ENCODE data around the gene NEDD9.

The NEDD9 gene, protein sequence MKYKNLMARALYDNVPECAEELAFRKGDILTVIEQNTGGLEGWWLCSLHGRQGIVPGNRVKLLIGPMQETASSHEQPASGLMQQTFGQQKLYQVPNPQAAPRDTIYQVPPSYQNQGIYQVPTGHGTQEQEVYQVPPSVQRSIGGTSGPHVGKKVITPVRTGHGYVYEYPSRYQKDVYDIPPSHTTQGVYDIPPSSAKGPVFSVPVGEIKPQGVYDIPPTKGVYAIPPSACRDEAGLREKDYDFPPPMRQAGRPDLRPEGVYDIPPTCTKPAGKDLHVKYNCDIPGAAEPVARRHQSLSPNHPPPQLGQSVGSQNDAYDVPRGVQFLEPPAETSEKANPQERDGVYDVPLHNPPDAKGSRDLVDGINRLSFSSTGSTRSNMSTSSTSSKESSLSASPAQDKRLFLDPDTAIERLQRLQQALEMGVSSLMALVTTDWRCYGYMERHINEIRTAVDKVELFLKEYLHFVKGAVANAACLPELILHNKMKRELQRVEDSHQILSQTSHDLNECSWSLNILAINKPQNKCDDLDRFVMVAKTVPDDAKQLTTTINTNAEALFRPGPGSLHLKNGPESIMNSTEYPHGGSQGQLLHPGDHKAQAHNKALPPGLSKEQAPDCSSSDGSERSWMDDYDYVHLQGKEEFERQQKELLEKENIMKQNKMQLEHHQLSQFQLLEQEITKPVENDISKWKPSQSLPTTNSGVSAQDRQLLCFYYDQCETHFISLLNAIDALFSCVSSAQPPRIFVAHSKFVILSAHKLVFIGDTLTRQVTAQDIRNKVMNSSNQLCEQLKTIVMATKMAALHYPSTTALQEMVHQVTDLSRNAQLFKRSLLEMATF
- 70.8 to 76.2 reads per million in 2 donors for total RNA-seq

DNA sequence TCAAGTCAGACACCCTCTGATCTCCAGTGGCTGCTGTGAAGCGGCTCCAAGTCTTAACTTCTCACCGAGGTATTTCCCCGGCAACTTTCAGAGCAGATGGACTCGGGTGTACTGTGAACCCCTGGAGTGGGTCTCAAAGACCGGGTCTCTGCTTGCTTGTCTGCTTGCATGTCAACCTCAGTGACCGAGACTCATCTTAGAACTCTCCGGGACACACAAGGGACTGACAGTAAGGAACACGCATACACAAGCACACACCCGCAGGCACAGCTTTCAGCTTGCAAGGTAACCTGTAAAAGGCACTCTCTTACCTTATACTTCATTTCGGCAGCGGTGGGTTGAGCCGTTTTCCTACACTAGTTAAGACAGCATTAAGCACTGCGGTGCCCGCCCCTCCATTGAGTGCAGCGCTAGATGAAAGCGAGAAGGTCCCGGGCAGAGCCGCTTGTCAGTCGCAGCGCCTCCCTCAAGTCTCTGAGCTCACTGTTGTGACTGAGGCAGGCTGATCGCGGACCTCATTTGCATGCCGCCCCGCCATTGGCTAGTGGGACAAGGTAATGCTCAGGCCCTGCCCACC is at the start of gene NEDD9:
Gene NEDD9 (minus strand): TSS at position 476 of the 577 bp plus-strand sequence. CDS start 153 bp downstream, at position 323.
- DNase-seq: peak; percentile 84

DNA sequence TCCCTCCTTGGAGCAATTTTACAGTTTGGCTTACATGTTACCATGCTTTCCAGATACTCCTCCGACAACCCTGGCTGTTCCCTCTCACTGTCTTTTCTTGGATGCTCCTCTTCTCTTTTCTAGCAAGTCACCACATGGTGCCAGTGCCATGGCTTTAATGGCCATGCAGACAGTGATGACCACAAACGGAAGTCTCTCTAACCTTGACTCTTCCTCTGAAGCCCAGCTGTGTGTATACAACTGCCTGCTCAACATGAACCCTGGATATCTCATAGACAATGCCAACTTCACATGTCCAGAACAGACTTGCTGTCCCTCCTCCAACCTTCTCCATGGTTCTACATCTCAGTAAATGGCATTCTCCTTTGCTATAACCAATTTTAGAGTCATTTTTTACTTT is 49.8 kb upstream of the NEDD9 start:
- DNase-seq: no peak

DNA sequence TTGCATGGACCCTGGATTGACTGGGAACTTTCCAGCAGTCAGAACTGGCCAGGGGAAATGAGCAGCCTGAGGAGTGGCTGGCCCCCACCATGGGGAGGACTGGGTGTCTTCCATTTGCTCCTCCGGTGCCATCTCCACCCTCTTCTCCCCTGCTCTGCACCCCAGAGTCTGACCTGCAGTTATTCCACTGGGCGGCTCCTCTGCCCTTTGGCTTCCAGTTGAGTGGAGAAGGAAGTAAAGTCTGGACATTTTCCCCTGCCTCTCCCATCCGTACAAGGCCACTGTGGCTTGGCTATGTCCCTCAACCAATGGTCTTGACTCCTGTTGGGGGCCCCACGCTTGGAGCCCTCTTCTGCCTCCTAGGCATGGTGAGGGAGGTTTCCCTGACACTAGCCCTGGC is 47.9 kb upstream of the NEDD9 start:
- no peak for DNase-seq

DNA sequence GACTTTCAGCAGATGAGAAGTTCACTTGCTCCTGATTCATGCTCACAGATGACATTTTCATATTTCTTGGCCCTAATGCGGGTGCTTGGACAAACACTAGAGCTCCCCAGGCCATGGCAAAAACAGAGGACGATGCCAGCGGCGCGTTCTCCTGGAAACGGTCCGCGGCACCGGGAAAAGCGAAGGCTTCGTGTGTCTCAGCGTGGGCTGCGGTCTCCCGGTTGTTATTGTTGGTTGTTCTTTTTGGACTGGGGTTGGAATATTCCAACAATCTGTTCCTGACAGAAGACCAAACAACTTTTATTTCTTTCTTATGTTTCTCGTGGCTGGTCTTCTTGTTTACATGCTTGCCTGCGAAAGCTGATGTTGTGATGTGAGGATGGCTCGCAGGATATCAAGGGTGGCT is 46.8 kb upstream of the NEDD9 start:
- no peak for DNase-seq

DNA sequence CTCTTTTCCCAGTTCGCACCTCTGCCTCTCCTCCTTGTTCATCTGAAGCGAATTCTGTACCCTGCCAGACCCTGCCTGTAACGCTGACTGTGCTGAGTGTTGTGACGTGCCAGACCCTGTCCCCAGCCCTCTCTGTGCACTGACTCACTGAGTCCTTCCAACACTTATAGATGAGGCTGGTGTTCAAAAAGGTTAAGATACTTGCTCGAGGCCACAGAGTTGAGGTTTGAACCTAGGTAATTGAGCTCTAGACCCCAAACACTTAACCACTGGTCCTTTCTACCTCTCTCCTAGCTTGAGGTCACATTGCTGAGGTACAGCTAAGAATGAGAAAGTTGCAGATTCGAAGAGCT is 45.7 kb upstream of the NEDD9 start:
- DNase-seq: no peak

DNA sequence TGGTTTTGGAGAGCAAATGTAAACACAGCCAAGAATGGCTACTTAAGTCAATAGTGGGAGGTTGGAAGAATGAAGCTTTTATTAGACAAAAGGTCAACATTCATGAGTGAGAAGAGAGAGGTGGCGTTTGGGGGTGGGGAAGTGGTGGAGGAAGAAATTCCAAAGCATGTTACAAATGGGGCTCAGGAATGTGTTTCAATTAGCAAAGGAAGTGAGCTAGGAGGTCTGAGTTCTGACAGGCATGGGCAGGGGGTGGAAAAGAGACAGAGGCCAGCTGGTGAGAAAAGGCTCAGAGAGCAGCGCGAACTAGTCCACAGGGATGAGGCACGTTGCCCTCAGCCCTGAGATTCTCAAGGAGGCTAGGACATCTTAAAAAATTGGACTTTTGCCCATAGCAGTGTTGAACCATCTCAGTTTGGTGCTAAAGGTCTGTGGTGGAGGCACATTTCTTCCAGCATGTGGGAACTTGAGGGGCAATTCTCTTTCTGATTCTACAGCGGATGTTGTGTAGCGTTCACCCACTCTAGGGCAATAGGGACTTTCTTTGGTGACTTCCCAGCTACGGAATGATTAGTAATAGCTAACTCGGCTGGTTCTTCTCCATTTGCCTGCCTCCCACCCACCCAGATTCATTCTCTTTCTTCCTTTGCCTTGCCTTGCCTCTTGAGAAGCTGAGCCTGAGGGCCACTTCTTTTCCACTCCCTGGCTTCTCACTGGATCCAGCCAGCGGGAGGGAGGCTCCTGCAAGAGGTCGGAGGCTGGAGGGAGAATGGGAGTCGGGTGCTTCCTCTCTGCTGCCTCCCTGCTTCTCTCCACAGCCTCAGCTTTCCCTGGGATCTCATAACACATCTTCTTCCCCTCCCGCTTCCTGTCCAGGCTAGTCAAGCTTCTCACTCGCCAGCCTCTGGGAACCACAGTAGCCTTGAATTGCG is 45.1 kb upstream of the NEDD9 start:
- DNase-seq: no peak

DNA sequence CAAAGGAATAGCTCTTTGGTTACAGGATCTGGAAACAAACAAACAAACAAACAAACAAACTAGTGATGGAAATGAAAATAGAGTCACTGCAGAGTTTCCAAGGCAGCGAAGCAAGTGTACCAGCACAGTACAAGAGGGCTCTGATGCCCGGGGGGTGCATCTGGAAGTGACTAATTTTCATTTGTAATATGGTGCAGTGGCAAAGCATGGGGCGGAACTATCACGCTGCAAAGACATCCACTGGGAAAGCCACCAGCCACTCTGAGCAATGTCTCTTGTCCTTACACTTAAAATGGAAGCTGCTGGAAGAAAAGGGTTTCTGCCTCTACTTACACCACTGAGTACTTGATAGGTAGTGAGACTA is 44.4 kb upstream of the NEDD9 start:
- no peak for DNase-seq

DNA sequence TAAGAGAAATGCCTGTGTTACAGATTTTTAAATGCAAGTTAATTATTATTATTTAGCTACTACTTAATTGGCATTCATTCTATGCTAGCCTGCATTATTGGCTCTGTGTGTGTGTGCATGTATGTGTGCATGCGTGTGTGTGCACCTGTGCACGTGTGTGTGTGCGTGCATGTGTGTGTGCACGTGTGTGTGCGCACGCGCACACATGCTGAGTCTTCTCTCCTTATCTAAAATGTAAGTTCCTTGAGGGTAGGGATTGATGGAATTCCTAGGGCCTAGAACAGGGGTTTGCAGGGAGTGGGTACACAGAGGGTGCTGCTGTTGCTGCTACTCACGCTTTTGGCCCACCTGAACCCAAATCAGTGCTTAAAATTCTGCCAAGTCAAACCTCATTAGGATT is 43.8 kb upstream of the NEDD9 start:
- no peak for DNase-seq

DNA sequence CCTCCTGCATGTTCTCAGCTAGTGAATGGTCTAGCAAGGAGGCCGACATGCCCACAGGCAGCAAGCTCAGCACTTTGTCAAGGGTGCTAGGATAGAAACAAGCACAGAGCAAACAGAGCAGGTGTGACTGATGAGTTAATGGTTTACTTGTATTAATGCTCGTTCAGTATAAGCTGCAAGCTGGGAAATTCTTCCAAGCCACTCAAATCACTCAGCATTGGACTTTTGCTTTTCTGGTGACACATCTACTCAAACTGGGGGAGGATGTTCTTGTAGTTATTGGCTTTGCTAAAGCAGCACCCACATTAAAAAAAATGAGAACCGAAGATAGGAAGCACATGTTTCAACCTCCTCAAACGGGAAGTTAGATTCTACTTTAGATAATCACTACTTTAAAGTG is 43.1 kb upstream of the NEDD9 start:
- no peak for DNase-seq

DNA sequence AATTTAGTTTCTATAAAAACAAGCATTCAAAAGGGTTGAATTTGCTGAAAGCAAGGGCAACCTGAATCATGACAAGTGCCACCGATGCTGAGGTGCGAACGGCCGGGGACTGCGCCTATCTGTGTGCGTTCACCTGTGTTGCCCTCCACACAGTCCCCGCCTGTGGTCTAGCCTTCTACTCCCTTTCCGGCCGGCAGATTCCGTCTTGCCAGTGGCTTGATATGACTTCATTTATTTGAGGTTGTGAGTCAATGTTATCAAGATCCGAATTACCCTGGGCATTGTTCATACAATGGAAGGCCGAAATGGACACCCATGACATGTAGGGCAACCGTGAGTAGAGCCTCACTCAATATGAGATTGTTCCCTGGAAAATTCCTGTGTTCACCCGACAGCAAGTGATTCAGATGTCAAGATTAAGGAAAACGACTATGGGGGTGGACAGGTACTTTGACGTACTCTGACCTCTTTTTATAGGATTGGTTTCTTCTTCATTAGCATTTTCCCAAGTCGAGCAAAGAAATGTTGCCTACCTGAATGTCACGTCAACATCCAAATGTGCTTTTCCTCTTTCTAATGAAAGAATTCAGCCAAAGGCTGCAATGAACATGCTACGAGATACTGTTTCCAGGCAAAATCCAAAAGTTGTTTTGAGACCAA is 41.1 kb upstream of the NEDD9 start:
- no peak for DNase-seq

DNA sequence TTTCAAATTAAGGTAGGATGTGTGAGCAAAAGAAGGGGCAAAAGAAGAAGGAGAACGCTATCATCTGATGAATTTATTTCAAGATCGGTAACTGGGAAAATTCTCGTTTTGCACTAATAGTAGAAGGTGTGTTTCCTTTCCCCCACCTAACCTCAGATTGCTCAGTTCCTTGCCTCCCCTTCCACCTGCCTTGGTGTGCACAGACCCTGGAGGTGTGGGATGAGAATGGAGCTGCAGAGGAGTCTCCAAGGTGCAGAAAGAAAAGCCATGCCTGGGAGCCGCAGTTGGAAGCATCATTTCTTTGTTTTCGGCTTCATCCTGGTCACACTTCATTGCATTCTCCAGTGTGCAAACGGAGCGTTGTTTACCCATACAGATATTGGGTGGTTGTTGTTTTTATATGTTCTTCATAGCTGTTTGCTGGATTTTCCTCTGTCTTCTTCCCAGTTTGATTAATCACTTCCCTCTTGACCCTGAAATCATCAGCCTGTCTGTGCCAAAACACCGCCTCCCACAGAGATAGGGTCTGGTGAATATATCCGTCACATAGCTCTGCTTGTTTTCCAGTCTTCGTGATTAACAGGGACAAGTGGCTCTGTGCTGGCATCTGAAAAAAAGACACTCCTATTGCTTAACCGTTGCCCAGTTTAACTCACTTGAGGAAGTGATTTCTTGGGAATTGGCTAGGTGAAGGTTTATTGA is 40.2 kb upstream of the NEDD9 start:
- no peak for DNase-seq

DNA sequence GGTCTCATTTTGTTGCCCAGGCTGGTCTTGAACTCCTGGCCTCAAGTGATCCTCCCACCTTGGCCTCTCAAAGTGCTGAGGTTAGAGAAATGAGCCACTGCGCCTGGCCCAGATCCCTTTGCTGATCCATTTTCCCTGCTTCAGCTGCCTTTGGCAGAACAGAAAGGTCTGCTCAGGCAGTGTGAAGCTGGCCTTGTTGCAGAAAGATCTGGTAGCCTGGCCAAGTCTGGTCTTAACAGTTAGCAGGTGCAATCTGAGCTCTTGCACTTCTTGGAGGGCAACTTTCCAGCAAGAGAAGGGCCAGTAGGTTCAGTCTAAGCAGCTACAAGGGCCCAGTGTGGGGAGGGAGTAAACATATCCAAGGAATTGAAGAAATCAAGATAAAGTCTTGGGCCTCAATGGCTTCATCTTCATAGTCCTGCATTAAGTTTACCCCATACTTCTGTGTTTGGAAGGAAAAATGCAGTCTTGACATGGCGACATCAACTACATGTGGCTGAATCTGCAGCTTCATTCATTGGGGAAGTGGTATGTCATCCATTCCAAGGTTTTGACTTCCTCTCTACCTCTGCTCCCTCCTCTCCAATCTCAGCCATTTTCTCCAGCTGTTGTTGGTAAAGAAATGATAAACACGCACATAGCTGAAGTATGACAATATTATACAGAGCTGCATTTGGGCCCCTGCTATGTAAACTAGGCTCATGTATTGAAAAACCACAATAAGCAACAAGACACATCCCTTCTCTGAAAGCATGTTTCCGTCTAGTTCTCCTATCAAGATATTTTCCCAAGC is 39.0 kb upstream of the NEDD9 start:
- no peak for DNase-seq

DNA sequence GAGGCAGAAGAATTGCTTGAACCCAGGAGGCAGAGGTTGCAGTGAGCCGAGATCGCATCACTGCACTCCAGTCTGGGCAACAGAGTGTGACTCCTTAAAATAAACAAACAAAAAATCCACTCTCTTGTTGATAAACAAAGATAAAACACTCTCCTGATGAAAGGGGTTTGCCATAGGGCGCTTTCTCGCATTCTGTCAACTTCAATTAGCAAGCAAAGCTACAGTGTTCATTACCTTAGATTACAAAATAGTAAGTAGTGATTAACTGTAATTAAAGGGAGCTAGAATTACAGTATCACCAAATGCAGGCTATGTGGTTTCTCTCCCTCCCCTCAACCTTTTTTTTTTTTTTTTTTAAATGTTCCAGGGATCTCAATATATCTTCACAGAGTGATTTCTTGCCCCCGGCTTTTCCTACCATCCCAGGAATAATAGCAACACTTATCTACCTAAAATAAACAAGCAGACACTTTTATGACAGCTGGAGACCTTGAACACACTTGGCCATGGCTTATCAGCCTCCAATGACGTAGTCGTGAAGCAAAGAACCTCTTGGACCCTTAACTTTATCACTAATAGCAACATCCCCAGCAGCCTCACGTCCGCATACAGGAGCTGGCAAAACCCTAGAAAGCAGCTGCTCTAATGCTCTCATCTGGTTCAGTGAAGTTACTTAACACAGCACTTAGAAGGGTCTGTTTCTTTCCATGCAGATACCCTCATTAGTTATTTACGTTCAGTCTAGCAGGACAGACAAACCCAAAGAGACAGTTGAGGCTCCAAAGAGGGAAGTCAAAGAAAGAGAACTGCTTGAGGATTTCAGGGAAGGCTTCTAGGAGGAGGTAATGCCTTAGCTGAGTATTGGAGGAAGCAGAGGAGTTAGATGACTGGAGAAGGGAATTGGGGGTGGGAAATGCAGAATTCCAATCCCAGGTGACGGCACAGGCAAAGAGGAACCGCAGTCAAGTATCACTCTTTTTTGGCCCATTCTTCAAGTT is 37.9 kb upstream of the NEDD9 start:
- DNase-seq: no peak

DNA sequence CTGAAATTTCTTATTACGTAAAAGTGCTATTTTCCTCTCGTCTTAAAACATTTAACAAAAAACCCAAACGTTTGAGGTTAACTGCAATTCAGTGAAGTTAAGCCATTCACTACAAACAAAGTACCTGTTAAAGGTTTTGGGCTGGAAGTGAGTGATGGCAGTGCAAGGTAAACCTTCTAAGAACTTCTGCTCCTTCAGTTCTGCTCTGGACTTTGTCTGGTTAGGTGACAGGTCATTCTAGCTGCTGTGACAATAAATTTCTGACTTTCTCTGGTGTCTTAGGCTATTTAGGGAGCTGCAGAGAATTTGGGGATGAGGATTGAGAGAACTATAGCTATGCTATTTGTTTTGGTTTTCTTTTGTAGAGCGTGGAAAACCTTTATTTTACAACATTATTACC is 36.5 kb upstream of the NEDD9 start:
- no peak for DNase-seq

DNA sequence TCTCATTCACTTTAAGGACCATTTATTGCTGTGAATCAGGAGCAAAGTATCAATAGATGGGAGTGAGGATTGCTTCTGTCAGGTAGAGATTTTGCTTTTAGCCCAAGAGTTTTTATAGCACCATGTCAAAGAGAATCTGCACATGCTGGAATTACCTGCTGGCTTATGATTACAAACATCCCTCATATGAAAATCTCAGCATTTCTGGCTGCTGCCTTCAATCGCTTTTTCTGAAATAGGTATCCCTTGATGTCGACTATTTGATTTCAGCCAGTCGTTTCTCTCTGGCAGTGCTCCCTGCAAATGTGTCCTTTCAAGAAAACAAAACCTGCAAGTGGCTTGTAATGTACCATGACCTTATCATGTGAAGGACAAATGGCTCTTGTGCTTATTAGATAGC is 34.5 kb upstream of the NEDD9 start:
- no peak for DNase-seq

DNA sequence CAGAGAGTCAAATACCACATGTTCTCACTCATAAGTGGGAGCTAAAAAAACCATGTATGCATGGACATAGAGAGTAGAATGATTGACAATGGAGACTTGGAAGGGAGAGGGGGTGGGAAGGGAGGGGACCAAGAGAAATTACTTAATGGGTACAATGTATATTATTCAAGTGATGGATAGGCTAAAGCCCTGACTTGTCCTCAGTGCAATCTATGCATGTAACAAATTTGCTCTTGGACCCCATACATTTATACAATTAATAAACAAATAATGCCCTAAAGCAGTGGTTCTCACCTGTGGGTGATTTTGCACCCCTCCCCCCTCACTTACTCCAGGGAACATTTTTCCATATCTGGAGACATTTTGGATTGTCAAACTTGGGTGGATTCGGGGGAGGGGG is 33.5 kb upstream of the NEDD9 start:
- no peak for DNase-seq

DNA sequence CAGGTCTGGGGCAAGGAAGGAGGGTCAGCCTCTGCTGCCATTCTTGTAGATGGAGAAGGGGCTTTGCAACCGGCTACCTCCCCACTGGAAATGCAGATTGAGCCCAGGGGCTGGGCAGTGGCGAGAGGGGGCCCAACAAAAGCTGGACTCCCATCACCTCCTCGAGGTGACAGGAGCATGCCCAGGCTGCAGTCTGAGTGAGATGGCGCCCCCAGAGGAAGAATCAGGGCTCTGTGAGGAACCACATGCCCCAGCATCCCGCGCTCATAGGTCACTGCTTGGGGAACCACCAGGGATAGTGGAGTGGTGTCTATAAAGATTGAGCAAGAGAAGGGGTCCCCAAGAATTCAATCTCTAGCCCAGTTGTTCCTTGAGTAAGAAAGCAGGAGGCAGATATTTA is 31.6 kb upstream of the NEDD9 start:
- DNase-seq: no peak

DNA sequence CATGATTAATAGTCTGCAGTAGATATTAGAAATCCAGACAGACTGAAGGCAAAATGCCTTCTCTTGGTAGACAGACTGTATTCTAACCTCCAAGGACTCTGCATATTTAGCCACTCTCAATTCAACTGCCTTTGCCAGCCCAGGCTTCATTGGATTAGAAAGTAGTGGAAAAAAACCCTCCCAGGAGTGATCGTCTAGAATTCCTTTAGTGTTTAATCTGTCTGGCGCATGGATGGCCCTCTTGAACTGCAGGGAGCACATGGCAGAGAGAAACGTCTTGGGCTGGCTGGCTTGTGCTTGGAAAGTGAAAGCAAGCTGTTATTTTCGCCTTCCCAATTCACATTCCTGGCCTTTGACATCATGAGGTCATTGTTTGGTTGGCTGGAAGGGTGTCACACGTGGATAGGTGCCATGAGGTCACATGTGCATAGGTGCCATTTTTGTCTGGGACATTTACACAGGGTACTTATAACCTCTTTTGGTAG is 30.9 kb upstream of the NEDD9 start:
- DNase-seq: no peak

DNA sequence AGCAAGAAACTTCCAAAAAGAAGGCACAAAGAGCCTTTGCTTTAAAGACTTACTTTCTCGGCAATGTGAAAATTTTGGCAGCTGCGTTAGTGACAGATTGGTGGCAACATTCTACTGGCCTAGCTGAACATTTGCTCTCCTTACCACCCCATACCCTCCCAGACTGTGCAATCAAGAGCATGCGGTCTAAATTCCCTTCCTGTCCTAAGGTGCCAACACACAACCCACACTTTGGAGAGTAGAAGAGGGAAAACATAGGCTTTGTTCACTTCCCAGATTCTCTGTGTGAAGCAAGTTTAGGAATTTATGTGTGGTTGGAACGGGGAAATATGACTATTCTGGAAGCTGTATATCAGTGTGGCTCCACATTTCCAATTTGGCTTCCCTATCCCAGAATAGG is 29.8 kb upstream of the NEDD9 start:
- DNase-seq: no peak

Measured in activated gamma-delta T cell (primary cell).